Upper lobe of left lung (tissue), 4 donors: ENCODE data around the gene ODAD2.

Source experiments
- EP300 ChIP-seq, 4 donors: sonication (generic); formaldehyde crosslinking; IDR thresholded peaks; one replicate each; pipeline ENCODE4 v1.5.1; 2017; ENCODE audit warnings: antibody characterized with exemption in 4 of 4, control low read depth in 2 of 4
- POLR2A ChIP-seq, 4 donors: fragments of 450-650 bp; IDR thresholded peaks; one replicate each; pipeline ENCODE4 v1.5.1; 2016 to 2017; ENCODE audit warnings: antibody characterized with exemption in 4 of 4, mild to moderate bottlenecking in 2 of 4
- POLR2AphosphoS5 ChIP-seq, 2 donors: sonication (generic); formaldehyde crosslinking; IDR thresholded peaks; one replicate each; pipeline ENCODE4 v1.5.1; 2017; ENCODE audit warnings: antibody characterized with exemption in 2 of 2
- TF ChIP-seq, protein P1 (sequence below), 6 experiments: fragments of 450-650 bp in 4 of 6; fragments of 200-600 bp in 2 of 6; sonication (generic) in 2 of 6; IDR thresholded peaks; one replicate each; pipeline ENCODE4 v1.5.1; 2016 to 2019; ENCODE audit warnings: antibody characterized with exemption in 6 of 6

DNA sequence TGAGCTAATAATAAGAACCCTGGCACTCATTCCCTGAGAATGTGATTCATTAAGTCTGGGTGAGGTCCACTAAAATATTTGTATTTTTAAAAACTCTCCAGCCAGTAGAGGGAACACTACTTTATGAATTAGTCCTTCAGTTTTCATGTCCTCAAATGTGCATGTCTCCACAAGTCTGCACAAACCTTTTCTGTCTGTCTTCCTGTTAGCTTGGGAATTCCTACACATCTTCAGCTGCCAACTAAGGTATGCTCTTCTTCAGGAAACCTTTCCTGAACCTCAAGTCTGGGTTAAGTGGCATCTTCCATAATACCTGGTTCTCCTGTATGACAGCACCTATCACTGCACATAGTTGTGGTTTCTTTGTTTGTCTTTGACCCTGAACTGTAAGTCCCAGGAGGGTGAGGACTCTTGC lies 133.7 kb downstream of the ODAD2 start:
- TF ChIP-seq POLR2A (IDR thresholded peaks at IDR 0.05): no peak
- TF ChIP-seq, protein P1, sequence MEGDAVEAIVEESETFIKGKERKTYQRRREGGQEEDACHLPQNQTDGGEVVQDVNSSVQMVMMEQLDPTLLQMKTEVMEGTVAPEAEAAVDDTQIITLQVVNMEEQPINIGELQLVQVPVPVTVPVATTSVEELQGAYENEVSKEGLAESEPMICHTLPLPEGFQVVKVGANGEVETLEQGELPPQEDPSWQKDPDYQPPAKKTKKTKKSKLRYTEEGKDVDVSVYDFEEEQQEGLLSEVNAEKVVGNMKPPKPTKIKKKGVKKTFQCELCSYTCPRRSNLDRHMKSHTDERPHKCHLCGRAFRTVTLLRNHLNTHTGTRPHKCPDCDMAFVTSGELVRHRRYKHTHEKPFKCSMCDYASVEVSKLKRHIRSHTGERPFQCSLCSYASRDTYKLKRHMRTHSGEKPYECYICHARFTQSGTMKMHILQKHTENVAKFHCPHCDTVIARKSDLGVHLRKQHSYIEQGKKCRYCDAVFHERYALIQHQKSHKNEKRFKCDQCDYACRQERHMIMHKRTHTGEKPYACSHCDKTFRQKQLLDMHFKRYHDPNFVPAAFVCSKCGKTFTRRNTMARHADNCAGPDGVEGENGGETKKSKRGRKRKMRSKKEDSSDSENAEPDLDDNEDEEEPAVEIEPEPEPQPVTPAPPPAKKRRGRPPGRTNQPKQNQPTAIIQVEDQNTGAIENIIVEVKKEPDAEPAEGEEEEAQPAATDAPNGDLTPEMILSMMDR (IDR thresholded peaks at IDR 0.05): no peak
- TF ChIP-seq POLR2AphosphoS5 (IDR thresholded peaks at IDR 0.05): no peak
- TF ChIP-seq EP300 (IDR thresholded peaks at IDR 0.05): no peak
